Right atrium auricular region (tissue), 2 donors: ENCODE data around the gene TIAM1. TPM values are rescaled to one million over a fixed set of nuclear protein-coding genes. Genes with fewer than 3 reads are reported as not detected.

Experiments
- DNase-seq: peaks from one replicate; pipeline ENCODE4 v3.0.0-alpha.2; 2019; ENCODE audit warnings: low spot score
- H3K27ac ChIP-seq, 2 donors: fragments of 200-600 bp; sonication (generic); 1 replicate in 1 of 2; 2 replicates in 1 of 2; pipeline ENCODE4 v1.5.1; 2016 to 2019
- H3K27me3 ChIP-seq, 2 donors: fragments of 200-600 bp; sonication (generic); one replicate each; pipeline versions ENCODE4 v1.5.1 to v1.6.0; 2017 to 2019
- H3K36me3 ChIP-seq: fragments of 200-600 bp; sonication (generic); one replicate; pipeline ENCODE4 v1.5.1; 2016
- H3K4me1 ChIP-seq, 2 donors: fragments of 200-600 bp; sonication (generic); one replicate each; pipeline versions ENCODE4 v1.5.1 to v1.6.0; 2017 to 2019
- H3K4me3 ChIP-seq, 2 donors: fragments of 200-600 bp; sonication (generic); 1 replicate in 1 of 2; 2 replicates in 1 of 2; pipeline ENCODE4 v1.5.1; 2017 to 2019; ENCODE audit warnings: mild to moderate bottlenecking in 1 of 2, moderate library complexity in 1 of 2
- H3K9me3 ChIP-seq, 2 donors: fragments of 200-600 bp; sonication (generic); one replicate each; pipeline ENCODE4 v1.5.1; 2019
- CTCF ChIP-seq, 2 donors: fragments of 200-600 bp; sonication (generic); IDR thresholded peaks; one replicate each; pipeline ENCODE4 v1.5.1; 2019; ENCODE audit warnings: antibody characterized with exemption in 2 of 2
- total RNA-seq, 2 donors: library from RNA; depleted of rRNA; stranded (reverse); fragments of >200 nt; gene quantifications; one replicate each; pipeline ENCODE4 v1.1.0, GENCODE V29; 2016

The TIAM1 gene
- total RNA-seq, 2 donors from 2014 or later: 2.5 to 4.1 TPM

- Histone ChIP-seq H3K27ac (no peak overlapping the region), H3K36me3 (no peaks in the 10 kb centered on the region), H3K4me3 (no peak overlapping the region), H3K9me3 (peaks cover 0 to 9% of the 10 kb centered on the region in 2 donors), H3K27me3 (no peaks in the 10 kb centered on the region), H3K4me1 (no peaks in the 10 kb centered on the region)
- no peak for TF ChIP-seq CTCF (IDR thresholded peaks at IDR 0.05)
- no peak for DNase-seq
These were observed 19.7 kb upstream of the TIAM1 start for GRCh38 chr21:31363720-31364119.

GRCh38 chr21:31360717-31361116 is 16.7 kb upstream of the TIAM1 start:
- Histone ChIP-seq H3K27ac (no peak overlapping the region), H3K4me1 (no peaks in the 10 kb centered on the region), H3K27me3 (no peaks in the 10 kb centered on the region), H3K36me3 (no peaks in the 10 kb centered on the region), H3K4me3 (no peak overlapping the region), H3K9me3 (peaks cover 0 to 9% of the 10 kb centered on the region in 2 donors)
- TF ChIP-seq CTCF (IDR thresholded peaks at IDR 0.05): no peak
- no peak for DNase-seq

- no peaks in the 10 kb centered on the region for H3K4me1 ChIP-seq
- peaks cover 0 to 9% of the 10 kb centered on the region in 2 donors for H3K9me3 ChIP-seq
- DNase-seq: no peak
- H3K27me3 ChIP-seq: no peaks in the 10 kb centered on the region
- TF ChIP-seq CTCF (IDR thresholded peaks at IDR 0.05): no peak
- no peak overlapping the region for H3K4me3 ChIP-seq
- H3K36me3 ChIP-seq: no peaks in the 10 kb centered on the region
- no peak overlapping the region for H3K27ac ChIP-seq
These were observed 14.1 kb upstream of the TIAM1 start for GRCh38 chr21:31358158-31358557.

- no peak overlapping the region for H3K27ac ChIP-seq
- no peak overlapping the region for H3K4me3 ChIP-seq
- H3K9me3 ChIP-seq: peaks cover 0 to 9% of the 10 kb centered on the region in 2 donors
- H3K27me3 ChIP-seq: no peaks in the 10 kb centered on the region
- no peak for DNase-seq
- H3K4me1 ChIP-seq: no peaks in the 10 kb centered on the region
- H3K36me3 ChIP-seq: no peaks in the 10 kb centered on the region
- no peak for TF ChIP-seq CTCF (IDR thresholded peaks at IDR 0.05)
These were observed 12.4 kb upstream of the TIAM1 start for GRCh38 chr21:31356440-31356839.

GRCh38 chr21:31354604-31355443 is 10.8 kb upstream of the TIAM1 start:
- DNase-seq: no peak
- Histone ChIP-seq H3K27me3 (no peaks in the 10 kb centered on the region), H3K4me3 (no peak overlapping the region), H3K27ac (no peak overlapping the region), H3K4me1 (no peaks in the 10 kb centered on the region), H3K36me3 (no peaks in the 10 kb centered on the region), H3K9me3 (peaks cover 0 to 2% of the 10 kb centered on the region in 2 donors)
- TF ChIP-seq CTCF (IDR thresholded peaks at IDR 0.05): no peak

GRCh38 chr21:31354122-31354521 is 10.1 kb upstream of the TIAM1 start:
- no peak for TF ChIP-seq CTCF (IDR thresholded peaks at IDR 0.05)
- H3K4me1 ChIP-seq: no peaks in the 10 kb centered on the region
- H3K9me3 ChIP-seq: no peaks in the 10 kb centered on the region
- H3K27me3 ChIP-seq: no peaks in the 10 kb centered on the region
- no peaks in the 10 kb centered on the region for H3K36me3 ChIP-seq
- DNase-seq: no peak
- no peak overlapping the region for H3K27ac ChIP-seq
- no peak overlapping the region for H3K4me3 ChIP-seq
